Measurements from ENCODE around the gene ESRRA. TPM values are rescaled to one million over a fixed set of nuclear protein-coding genes. Genes with fewer than 3 reads are reported as not detected.

Gene ESRRA
- total and polyA plus RNA-seq, 2 of the 13 experiments (the other 11 are each of a cell fraction or from before 2014, with no cell fraction given) = 18.1 to 36.3 TPM

DNA sequence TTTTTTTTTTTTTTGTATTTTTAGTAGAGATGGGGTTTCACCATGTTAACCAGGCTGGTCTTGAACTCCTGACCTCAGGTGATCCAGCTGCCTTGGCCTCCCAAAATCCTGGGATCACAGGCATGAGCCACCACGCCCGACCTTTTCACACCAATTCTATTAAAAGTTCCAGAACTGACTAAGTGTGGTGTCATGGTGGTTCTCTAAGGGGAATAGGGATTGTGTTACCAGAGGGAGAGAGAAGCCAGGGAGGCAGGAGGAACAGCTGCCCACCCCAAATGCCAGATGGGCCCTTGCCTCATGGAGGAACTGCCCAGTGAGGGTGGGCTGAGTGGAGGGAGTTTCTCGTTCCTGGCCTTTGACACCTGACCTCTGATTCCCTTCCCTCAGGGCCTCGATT is 59.6 kb downstream of the ESRRA start:
- intact Hi-C loops (cut with micrococcal nuclease; ENCODE audit: unreplicated experiment) = no loop called here
- BruUV-seq (replicated peaks) = no TSS peak
- 100% methylated on average over 3 of the region's 4 CpGs for WGBS (ENCODE audit: low lambda C conversion rate)
- in situ Hi-C loops (cut with HindIII; ENCODE audit: extremely low pct_ligation_motif_present, low pct_unique_long_range_greater_than_20kb) = no loop called here
- Histone ChIP-seq H4K20me1 (ENCODE audit: insufficient read depth, low read length) (no peaks in the 10 kb centered on the region), H3K4me1 (ENCODE audit: insufficient read depth, low read length) (peaks cover 2% of the 10 kb centered on the region; the same call in 1 of the 2 replicates), H3K27me3 (ENCODE audit: control insufficient read depth in 1 of 2, insufficient read depth in 2 of 2, low read length in 2 of 2) (no peaks in the 10 kb centered on the region; a peak in 1 of 5 replicates), H3K4me2 (ENCODE audit: low read depth, low read length) (no peak overlapping the region), H3K4me3 (replicated peaks in 1 of 3; ENCODE audit: insufficient read depth in 1 of 3, low read depth in 2 of 3, low read length in 3 of 3) (no peak overlapping the region), H3K27ac (ENCODE audit: extremely low read length, insufficient read depth, low read length) (no peak overlapping the region), H2AFZ (ENCODE audit: low read length) (no peak overlapping the region), H3K79me2 (ENCODE audit: insufficient read depth, low read length) (no peaks in the 10 kb centered on the region), H3K36me3 (replicated peaks in 1 of 2; ENCODE audit: control insufficient read depth in 1 of 2, insufficient read depth in 2 of 2, low read length in 2 of 2) (peaks cover 7 to 34% of the 10 kb centered on the region in 2 experiments), H3K9me3 (ENCODE audit: low read length) (no peaks in the 10 kb centered on the region), H3K9ac (ENCODE audit: insufficient read depth, low read depth, low read length) (no peak overlapping the region)
- FAIRE-seq (no peak), DNase-seq (ENCODE audit: low spot score) (no peak), ATAC-seq (no peak)
- TF ChIP-seq KDM4B (CRISPR knock-in tag; IDR thresholded peaks at IDR 0.05) (no peak), SRSF4 (IDR thresholded peaks at IDR 0.05; ENCODE audit: low read depth, low read length, poor library complexity, severe bottlenecking) (no peak), MBNL3 (CRISPR knock-in tag; conservative IDR thresholded peaks at IDR 0.05) (no peak), HNRNPK (IDR thresholded peaks at IDR 0.05; ENCODE audit: low read depth, low read length, poor library complexity, severe bottlenecking) (no peak), SETDB1 (CRISPR knock-in tag; IDR thresholded peaks at IDR 0.05; ENCODE audit: borderline replicate concordance) (no peak), HNF4A (CRISPR knock-in tag; IDR thresholded peaks at IDR 0.05) (no peak), RAD51 (IDR thresholded peaks at IDR 0.05; ENCODE audit: borderline replicate concordance) (no peak), EHMT2 (IDR thresholded peaks at IDR 0.05; ENCODE audit: borderline replicate concordance, low read depth, low read length) (no peak), SMC3 (IDR thresholded peaks at IDR 0.05; ENCODE audit: low read length) (no peak), NR3C1 (CRISPR knock-in tag; IDR thresholded peaks at IDR 0.05) (no peak), EEA1 (CRISPR knock-in tag; IDR thresholded peaks at IDR 0.05; ENCODE audit: borderline replicate concordance) (no peak), NRL (CRISPR knock-in tag; IDR thresholded peaks at IDR 0.05; ENCODE audit: borderline replicate concordance) (no peak)
- TF ChIP-seq, protein P1, sequence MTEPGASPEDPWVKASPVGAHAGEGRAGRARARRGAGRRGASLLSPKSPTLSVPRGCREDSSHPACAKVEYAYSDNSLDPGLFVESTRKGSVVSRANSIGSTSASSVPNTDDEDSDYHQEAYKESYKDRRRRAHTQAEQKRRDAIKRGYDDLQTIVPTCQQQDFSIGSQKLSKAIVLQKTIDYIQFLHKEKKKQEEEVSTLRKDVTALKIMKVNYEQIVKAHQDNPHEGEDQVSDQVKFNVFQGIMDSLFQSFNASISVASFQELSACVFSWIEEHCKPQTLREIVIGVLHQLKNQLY (CRISPR knock-in tag; IDR thresholded peaks at IDR 0.05) = no peak
- TF ChIP-seq, protein P2, sequence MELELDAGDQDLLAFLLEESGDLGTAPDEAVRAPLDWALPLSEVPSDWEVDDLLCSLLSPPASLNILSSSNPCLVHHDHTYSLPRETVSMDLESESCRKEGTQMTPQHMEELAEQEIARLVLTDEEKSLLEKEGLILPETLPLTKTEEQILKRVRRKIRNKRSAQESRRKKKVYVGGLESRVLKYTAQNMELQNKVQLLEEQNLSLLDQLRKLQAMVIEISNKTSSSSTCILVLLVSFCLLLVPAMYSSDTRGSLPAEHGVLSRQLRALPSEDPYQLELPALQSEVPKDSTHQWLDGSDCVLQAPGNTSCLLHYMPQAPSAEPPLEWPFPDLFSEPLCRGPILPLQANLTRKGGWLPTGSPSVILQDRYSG (CRISPR knock-in tag; IDR thresholded peaks at IDR 0.05) = no peak
- TF ChIP-seq, protein P3, sequence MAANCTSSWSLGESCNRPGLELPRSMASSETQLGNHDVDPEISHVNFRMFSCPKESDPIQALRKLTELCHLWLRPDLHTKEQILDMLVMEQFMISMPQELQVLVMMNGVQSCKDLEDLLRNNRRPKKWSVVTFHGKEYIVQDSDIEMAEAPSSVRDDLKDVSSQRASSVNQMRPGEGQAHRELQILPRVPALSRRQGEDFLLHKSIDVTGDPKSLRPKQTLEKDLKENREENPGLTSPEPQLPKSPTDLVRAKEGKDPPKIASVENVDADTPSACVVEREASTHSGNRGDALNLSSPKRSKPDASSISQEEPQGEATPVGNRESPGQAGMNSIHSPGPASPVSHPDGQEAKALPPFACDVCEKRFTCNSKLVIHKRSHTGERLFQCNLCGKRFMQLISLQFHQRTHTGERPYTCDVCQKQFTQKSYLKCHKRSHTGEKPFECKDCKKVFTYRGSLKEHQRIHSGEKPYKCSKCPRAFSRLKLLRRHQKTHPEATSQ (CRISPR knock-in tag; IDR thresholded peaks at IDR 0.05; ENCODE audit: borderline replicate concordance) = no peak
- TF ChIP-seq, protein P4, sequence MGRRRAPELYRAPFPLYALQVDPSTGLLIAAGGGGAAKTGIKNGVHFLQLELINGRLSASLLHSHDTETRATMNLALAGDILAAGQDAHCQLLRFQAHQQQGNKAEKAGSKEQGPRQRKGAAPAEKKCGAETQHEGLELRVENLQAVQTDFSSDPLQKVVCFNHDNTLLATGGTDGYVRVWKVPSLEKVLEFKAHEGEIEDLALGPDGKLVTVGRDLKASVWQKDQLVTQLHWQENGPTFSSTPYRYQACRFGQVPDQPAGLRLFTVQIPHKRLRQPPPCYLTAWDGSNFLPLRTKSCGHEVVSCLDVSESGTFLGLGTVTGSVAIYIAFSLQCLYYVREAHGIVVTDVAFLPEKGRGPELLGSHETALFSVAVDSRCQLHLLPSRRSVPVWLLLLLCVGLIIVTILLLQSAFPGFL (CRISPR knock-in tag; IDR thresholded peaks at IDR 0.05) = no peak
- TF ChIP-seq, protein P5, sequence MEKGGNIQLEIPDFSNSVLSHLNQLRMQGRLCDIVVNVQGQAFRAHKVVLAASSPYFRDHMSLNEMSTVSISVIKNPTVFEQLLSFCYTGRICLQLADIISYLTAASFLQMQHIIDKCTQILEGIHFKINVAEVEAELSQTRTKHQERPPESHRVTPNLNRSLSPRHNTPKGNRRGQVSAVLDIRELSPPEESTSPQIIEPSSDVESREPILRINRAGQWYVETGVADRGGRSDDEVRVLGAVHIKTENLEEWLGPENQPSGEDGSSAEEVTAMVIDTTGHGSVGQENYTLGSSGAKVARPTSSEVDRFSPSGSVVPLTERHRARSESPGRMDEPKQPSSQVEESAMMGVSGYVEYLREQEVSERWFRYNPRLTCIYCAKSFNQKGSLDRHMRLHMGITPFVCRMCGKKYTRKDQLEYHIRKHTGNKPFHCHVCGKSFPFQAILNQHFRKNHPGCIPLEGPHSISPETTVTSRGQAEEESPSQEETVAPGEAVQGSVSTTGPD (CRISPR knock-in tag; IDR thresholded peaks at IDR 0.05) = no peak
- TF ChIP-seq, protein P6, sequence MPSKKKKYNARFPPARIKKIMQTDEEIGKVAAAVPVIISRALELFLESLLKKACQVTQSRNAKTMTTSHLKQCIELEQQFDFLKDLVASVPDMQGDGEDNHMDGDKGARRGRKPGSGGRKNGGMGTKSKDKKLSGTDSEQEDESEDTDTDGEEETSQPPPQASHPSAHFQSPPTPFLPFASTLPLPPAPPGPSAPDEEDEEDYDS (CRISPR knock-in tag; IDR thresholded peaks at IDR 0.05) = no peak
- TF ChIP-seq, protein P7, sequence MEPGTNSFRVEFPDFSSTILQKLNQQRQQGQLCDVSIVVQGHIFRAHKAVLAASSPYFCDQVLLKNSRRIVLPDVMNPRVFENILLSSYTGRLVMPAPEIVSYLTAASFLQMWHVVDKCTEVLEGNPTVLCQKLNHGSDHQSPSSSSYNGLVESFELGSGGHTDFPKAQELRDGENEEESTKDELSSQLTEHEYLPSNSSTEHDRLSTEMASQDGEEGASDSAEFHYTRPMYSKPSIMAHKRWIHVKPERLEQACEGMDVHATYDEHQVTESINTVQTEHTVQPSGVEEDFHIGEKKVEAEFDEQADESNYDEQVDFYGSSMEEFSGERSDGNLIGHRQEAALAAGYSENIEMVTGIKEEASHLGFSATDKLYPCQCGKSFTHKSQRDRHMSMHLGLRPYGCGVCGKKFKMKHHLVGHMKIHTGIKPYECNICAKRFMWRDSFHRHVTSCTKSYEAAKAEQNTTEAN (CRISPR knock-in tag; conservative IDR thresholded peaks at IDR 0.05) = no peak
- CTCF ChIA-PET (ENCODE audit: low intra/inter-chr PET ratio, low total read pairs) = no interaction called here
- POLR2A ChIA-PET = no interaction called here
